ENCODE measurements around the gene MCM8. TPM values are rescaled to one million over a fixed set of nuclear protein-coding genes. Genes with fewer than 3 reads are reported as not detected.

Gene MCM8
- total and polyA plus RNA-seq, 2 donors from 2014 or later = 1.9 to 6.6 TPM

DNA sequence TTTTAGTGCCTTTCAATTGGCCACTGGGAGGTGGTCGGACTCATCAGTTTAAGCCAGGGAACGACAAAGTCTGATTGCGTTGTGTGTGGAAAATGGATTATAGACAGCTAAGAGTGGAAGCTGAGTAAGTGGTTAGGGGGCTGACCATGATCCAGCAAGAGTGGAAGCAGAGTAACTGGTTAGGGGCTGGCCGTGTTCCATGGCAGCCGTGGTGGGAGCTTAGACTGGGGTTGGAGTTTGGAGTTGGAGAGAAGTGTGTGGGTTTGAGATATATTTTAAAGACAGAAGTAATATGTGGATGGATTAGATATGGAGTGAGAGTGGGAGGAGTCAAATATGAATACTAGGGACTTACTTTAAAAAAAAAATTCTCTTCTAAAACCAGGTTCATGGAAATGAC lies 61.7 kb downstream of the MCM8 start:
- Histone ChIP-seq H3K9me3 (ENCODE audit: control insufficient read depth in 2 of 3, insufficient read depth in 1 of 3, low read length in 3 of 3) (no peaks in the 10 kb centered on the region), H3K27me3 (ENCODE audit: control insufficient read depth, insufficient read depth, low read length) (no peaks in the 10 kb centered on the region), H3K36me3 (ENCODE audit: control insufficient read depth in 2 of 3, insufficient read depth in 3 of 3, low read length in 3 of 3) (peaks cover 2 to 42% (median 14%) of the 10 kb centered on the region in 3 donors), H3K4me1 (ENCODE audit: control insufficient read depth in 2 of 3, insufficient read depth in 2 of 3, low read depth in 1 of 3, low read length in 3 of 3) (peaks cover 0 to 5% (median 0%) of the 10 kb centered on the region in 3 donors), H3K27ac (ENCODE audit: low read depth in 2 of 2, low read length in 2 of 2) (no peak overlapping the region), H3K4me3 (ENCODE audit: low read length in 3 of 3) (no peak overlapping the region), H3K9ac (ENCODE audit: low read length in 3 of 3) (no peak overlapping the region)
- DNase-seq (no peak), FAIRE-seq (no peak)
- TF ChIP-seq, protein P1, sequence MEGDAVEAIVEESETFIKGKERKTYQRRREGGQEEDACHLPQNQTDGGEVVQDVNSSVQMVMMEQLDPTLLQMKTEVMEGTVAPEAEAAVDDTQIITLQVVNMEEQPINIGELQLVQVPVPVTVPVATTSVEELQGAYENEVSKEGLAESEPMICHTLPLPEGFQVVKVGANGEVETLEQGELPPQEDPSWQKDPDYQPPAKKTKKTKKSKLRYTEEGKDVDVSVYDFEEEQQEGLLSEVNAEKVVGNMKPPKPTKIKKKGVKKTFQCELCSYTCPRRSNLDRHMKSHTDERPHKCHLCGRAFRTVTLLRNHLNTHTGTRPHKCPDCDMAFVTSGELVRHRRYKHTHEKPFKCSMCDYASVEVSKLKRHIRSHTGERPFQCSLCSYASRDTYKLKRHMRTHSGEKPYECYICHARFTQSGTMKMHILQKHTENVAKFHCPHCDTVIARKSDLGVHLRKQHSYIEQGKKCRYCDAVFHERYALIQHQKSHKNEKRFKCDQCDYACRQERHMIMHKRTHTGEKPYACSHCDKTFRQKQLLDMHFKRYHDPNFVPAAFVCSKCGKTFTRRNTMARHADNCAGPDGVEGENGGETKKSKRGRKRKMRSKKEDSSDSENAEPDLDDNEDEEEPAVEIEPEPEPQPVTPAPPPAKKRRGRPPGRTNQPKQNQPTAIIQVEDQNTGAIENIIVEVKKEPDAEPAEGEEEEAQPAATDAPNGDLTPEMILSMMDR (IDR thresholded peaks at IDR 0.05; ENCODE audit: borderline replicate concordance, extremely low read depth, insufficient read depth) = no peak
- intact Hi-C loops (cut with DNase I) = no loop called here

DNA sequence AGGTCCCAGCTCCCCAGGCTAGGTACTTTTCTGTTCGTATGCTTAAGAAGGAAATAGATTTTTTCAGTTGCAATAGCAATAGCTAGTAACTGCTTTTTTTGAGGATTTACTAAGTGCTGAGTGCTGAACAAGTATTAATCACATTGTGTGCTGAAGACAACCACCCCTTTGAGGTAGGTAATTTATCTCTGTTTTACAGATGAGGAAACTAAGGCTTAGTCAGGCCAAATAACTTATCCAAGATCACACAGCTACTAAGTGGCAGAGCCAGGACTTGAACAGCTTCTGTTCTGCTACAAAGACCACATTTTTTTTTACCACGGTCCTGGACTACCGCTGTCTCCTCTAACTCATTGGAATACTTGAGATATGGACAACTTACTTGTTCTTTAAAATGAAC lies 63.6 kb downstream of the MCM8 start:
- Histone ChIP-seq H3K36me3 (ENCODE audit: control insufficient read depth in 2 of 3, insufficient read depth in 3 of 3, low read length in 3 of 3) (peaks cover 2 to 42% (median 14%) of the 10 kb centered on the region in 3 donors), H3K27me3 (ENCODE audit: control insufficient read depth, insufficient read depth, low read length) (no peaks in the 10 kb centered on the region), H3K27ac (ENCODE audit: low read depth in 2 of 2, low read length in 2 of 2) (no peak overlapping the region), H3K4me1 (ENCODE audit: control insufficient read depth in 2 of 3, insufficient read depth in 2 of 3, low read depth in 1 of 3, low read length in 3 of 3) (no peaks in the 10 kb centered on the region), H3K9me3 (ENCODE audit: control insufficient read depth in 2 of 3, insufficient read depth in 1 of 3, low read length in 3 of 3) (no peaks in the 10 kb centered on the region), H3K4me3 (ENCODE audit: low read length in 3 of 3) (no peak overlapping the region), H3K9ac (ENCODE audit: low read length in 3 of 3) (no peak overlapping the region)
- intact Hi-C loops (cut with DNase I) = no loop called here
- TF ChIP-seq, protein P1 (IDR thresholded peaks at IDR 0.05; ENCODE audit: borderline replicate concordance, extremely low read depth, insufficient read depth) = no peak
- DNase-seq (no peak), FAIRE-seq (no peak)

DNA sequence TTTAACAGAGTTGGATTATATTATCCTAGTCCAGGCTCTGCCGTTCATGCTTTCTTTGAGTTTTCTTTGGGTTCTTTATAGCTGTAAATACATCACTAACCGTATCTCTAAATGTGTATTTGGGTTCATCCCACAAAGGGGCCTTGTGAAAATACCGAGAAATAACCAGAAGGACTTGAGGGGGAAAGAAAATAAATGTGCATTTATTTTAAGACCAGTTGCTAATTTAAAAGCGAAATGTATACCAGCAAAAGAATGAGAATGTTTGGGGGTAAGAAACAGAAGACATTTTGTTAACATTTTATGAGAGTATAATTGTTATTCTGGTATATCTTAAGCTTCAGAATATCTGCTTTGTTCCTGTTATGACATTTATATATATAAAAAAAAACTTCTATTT lies 64.5 kb downstream of the MCM8 start:
- DNase-seq (no peak), FAIRE-seq (no peak)
- TF ChIP-seq, protein P1 (IDR thresholded peaks at IDR 0.05; ENCODE audit: borderline replicate concordance, extremely low read depth, insufficient read depth) = no peak
- Histone ChIP-seq H3K27ac (ENCODE audit: low read depth in 2 of 2, low read length in 2 of 2) (no peak overlapping the region), H3K9ac (ENCODE audit: low read length in 3 of 3) (no peak overlapping the region), H3K36me3 (ENCODE audit: control insufficient read depth in 2 of 3, insufficient read depth in 3 of 3, low read length in 3 of 3) (peaks cover 2 to 39% (median 11%) of the 10 kb centered on the region in 3 donors), H3K4me3 (ENCODE audit: low read length in 3 of 3) (no peak overlapping the region), H3K9me3 (ENCODE audit: control insufficient read depth in 2 of 3, insufficient read depth in 1 of 3, low read length in 3 of 3) (no peaks in the 10 kb centered on the region), H3K4me1 (ENCODE audit: control insufficient read depth in 2 of 3, insufficient read depth in 2 of 3, low read depth in 1 of 3, low read length in 3 of 3) (no peaks in the 10 kb centered on the region), H3K27me3 (ENCODE audit: control insufficient read depth, insufficient read depth, low read length) (no peaks in the 10 kb centered on the region)
- intact Hi-C loops (cut with DNase I) = no loop called here

DNA sequence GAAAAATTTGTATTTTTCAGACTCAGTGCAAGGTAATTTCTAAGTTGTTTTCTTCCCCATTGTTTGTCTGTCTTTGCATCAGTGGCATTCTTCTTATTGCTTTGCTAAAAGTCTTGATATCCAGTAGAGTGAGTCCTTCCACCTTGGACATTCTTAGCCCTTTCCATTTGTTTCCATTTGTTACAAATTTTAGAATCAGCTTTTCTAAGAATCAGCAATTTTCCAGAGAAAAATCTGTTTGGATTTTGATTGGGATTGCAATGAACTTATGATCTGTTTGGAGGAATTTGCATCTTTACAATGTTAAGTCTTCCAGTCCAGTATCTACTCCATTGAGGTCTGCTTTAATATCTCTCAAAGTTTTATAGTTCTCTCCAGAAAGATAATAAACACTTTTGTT lies 67.0 kb downstream of the MCM8 start:
- Histone ChIP-seq H3K4me1 (ENCODE audit: control insufficient read depth in 2 of 3, insufficient read depth in 2 of 3, low read depth in 1 of 3, low read length in 3 of 3) (no peaks in the 10 kb centered on the region), H3K9me3 (ENCODE audit: control insufficient read depth in 2 of 3, insufficient read depth in 1 of 3, low read length in 3 of 3) (no peaks in the 10 kb centered on the region), H3K27me3 (ENCODE audit: control insufficient read depth, insufficient read depth, low read length) (no peaks in the 10 kb centered on the region), H3K4me3 (ENCODE audit: low read length in 3 of 3) (no peak overlapping the region), H3K27ac (ENCODE audit: low read depth in 2 of 2, low read length in 2 of 2) (no peak overlapping the region), H3K36me3 (ENCODE audit: control insufficient read depth in 2 of 3, insufficient read depth in 3 of 3, low read length in 3 of 3) (peaks cover 0 to 17% (median 8%) of the 10 kb centered on the region in 3 donors), H3K9ac (ENCODE audit: low read length in 3 of 3) (no peak overlapping the region)
- TF ChIP-seq, protein P1 (IDR thresholded peaks at IDR 0.05; ENCODE audit: borderline replicate concordance, extremely low read depth, insufficient read depth) = no peak
- FAIRE-seq = no peak
- no peak for DNase-seq
- intact Hi-C loops (cut with DNase I) = no loop called here

Data from kidney (tissue), 14 donors.